DOHH2 (cell line): ENCODE measurements around the gene C2CD2L.

Experiments used
- CTCF ChIP-seq: fragments of 200-600 bp; sonication (generic); IDR thresholded peaks from one replicate; pipeline ENCODE4 v1.5.1; 2014; ENCODE audit warnings: antibody characterized with exemption, mild to moderate bottlenecking, low read depth, low read length; ENCODE audit not compliant: poor library complexity, severe bottlenecking
- EZH2phosphoT487 ChIP-seq: fragments of 200-600 bp; sonication (generic); IDR thresholded peaks from 2 replicates; pipeline ENCODE4 v1.6.1; 2017; ENCODE audit warnings: borderline replicate concordance, mild to moderate bottlenecking, antibody characterized with exemption, low read length, moderate library complexity, mixed read lengths

GRCh38 chr11:119121811-119122124, 14.6 kb downstream of the C2CD2L start:
- TF ChIP-seq CTCF (no peak), EZH2phosphoT487 (no peak)
